NCI-H2171 treated with DMSO at 0.1 percent for 48 hours (cell line): ENCODE results near the gene NCAPH2.
A peak's percentile ranks its signal among the peaks of the same experiment; 100 is the strongest.

Experiments used
- DNase-seq: peaks from one replicate; lab custom pipeline; 2025; lab: John Stamatoyannopoulos, UW

Gene NCAPH2

GRCh38 chr22:50490531-50491308 lies 17.3 kb upstream of the NCAPH2 start:
- DNase-seq, result no peak

- no peak for DNase-seq
These were observed 10.9 kb upstream of the NCAPH2 start for GRCh38 chr22:50497093-50497492.

GRCh38 chr22:50498322-50498890 lies 9.6 kb upstream of the NCAPH2 start:
- DNase-seq, result no peak

- no peak for DNase-seq
These were observed 7.6 kb upstream of the NCAPH2 start for GRCh38 chr22:50500452-50500851.

GRCh38 chr22:50502096-50502495 lies 5.9 kb upstream of the NCAPH2 start:
- DNase-seq, result no peak

- no peak for DNase-seq
These were observed 5.2 kb upstream of the NCAPH2 start for GRCh38 chr22:50502628-50503474.

GRCh38 chr22:50503475-50504145 lies 4.4 kb upstream of the NCAPH2 start:
- no peak for DNase-seq

GRCh38 chr22:50504369-50505211 lies 3.4 kb upstream of the NCAPH2 start:
- DNase-seq, result peak; percentile 23

GRCh38 chr22:50505276-50505775 lies 2.7 kb upstream of the NCAPH2 start:
- DNase-seq, result no peak

- peak; percentile 47 for DNase-seq
These were observed 2.0 kb upstream of the NCAPH2 start for GRCh38 chr22:50505776-50506610.

GRCh38 chr22:50506611-50507420 lies 1.2 kb upstream of the NCAPH2 start:
- peak; percentile 83 for DNase-seq

GRCh38 chr22:50507421-50507990 lies 518 bp upstream of the NCAPH2 start, which contains the start of gene LMF2:
Gene LMF2, minus strand, starts transcription at chr22:50507702. Its CDS starts 27 bp downstream, at chr22:50507675.
- DNase-seq, result no peak

GRCh38 chr22:50508897-50509296 lies 873 bp downstream of the NCAPH2 start:
- DNase-seq, result no peak

- DNase-seq, result no peak
These were observed 5.2 kb downstream of the NCAPH2 start for GRCh38 chr22:50513175-50513574.

- no peak for DNase-seq
These were observed 8.0 kb downstream of the NCAPH2 start for GRCh38 chr22:50516068-50516467.

GRCh38 chr22:50516891-50517290 lies 8.9 kb downstream of the NCAPH2 start:
- no peak for DNase-seq

- DNase-seq, result no peak
These were observed 9.7 kb downstream of the NCAPH2 start for GRCh38 chr22:50517495-50518260.

- DNase-seq, result no peak
These were observed 10.6 kb downstream of the NCAPH2 start for GRCh38 chr22:50518606-50519005.
